ENCODE measurements around the gene AGFG2.

AGFG2 gene

DNA sequence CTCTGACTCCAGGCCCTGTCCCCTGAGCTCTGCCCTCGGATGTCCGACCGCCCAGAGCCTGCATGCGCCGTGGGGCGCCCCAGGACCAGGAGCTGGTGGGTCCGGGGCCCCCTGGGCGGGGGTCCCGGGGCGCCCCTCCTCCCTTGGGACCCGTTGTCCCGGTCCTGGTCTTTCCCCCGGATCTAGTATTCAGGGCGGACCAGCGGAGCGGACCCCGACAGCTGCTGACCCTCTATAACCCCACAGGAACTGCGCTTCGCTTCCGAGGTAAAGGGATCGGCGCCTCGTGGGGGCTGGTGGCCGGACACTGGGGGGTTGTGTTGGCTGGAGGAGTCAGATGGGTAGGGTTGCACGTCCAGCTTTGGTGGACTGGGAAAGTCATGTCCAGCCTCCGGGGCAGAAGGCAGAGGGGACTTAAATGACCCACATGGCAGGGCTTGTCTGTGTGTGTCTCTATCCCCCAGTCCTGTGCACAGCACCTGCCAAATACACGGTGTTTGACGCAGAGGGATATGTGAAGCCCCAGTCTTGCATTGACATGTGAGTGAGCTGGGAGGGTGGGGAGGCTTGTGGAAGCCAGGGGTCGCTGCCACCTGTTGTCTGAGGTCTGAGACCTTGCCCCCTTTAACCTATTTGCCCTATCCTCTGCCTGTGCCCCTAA is 73.9 kb downstream of the AGFG2 start:
- peak overlapping the region; percentile 76 for H3K4me3 ChIP-seq (ENCODE audit: low read length)
- H3K79me2 ChIP-seq (ENCODE audit: control insufficient read depth, low read length): no peaks in the 10 kb centered on the region
- H3K4me1 ChIP-seq (ENCODE audit: control insufficient read depth, low read length): peaks cover 11% of the 10 kb centered on the region

GRCh38 chr7:100613412-100614175 is 74.6 kb downstream of the AGFG2 start:
- no peaks in the 10 kb centered on the region for H3K9me3 ChIP-seq (ENCODE audit: control insufficient read depth, insufficient read depth, low read length)
- H3K9me2 ChIP-seq (replicated peaks; ENCODE audit: control insufficient read depth, low read length): no peaks in the 10 kb centered on the region
- H3K36me3 ChIP-seq (ENCODE audit: control insufficient read depth, low read length): no peaks in the 10 kb centered on the region
- peaks cover 6% of the 10 kb centered on the region for H3F3A ChIP-seq (ENCODE audit: control insufficient read depth, insufficient read depth)
- H4K20me1 ChIP-seq (ENCODE audit: control insufficient read depth, insufficient read depth, low read depth, low read length): no peaks in the 10 kb centered on the region
- peaks cover 28% of the 10 kb centered on the region for H3K27me3 ChIP-seq (ENCODE audit: control insufficient read depth, low read length)
- no peaks in the 10 kb centered on the region for H3K79me2 ChIP-seq (ENCODE audit: control insufficient read depth, low read length)
- H3K27ac ChIP-seq (ENCODE audit: low read depth, low read length): no peak overlapping the region
- peaks cover 11% of the 10 kb centered on the region for H3K4me1 ChIP-seq (ENCODE audit: control insufficient read depth, low read length)
- H3K4me2 ChIP-seq (ENCODE audit: low read length): peak overlapping the region; percentile 81
- TF ChIP-seq, protein P1, sequence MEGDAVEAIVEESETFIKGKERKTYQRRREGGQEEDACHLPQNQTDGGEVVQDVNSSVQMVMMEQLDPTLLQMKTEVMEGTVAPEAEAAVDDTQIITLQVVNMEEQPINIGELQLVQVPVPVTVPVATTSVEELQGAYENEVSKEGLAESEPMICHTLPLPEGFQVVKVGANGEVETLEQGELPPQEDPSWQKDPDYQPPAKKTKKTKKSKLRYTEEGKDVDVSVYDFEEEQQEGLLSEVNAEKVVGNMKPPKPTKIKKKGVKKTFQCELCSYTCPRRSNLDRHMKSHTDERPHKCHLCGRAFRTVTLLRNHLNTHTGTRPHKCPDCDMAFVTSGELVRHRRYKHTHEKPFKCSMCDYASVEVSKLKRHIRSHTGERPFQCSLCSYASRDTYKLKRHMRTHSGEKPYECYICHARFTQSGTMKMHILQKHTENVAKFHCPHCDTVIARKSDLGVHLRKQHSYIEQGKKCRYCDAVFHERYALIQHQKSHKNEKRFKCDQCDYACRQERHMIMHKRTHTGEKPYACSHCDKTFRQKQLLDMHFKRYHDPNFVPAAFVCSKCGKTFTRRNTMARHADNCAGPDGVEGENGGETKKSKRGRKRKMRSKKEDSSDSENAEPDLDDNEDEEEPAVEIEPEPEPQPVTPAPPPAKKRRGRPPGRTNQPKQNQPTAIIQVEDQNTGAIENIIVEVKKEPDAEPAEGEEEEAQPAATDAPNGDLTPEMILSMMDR (IDR thresholded peaks at IDR 0.05; ENCODE audit: low read depth, low read length, poor library complexity, severe bottlenecking): no peak
- TF ChIP-seq EZH2phosphoT487 (IDR thresholded peaks at IDR 0.05; ENCODE audit: borderline replicate concordance, low read length): no peak
- peak overlapping the region; percentile 76; the same call in 1 of the 2 replicates for H3K4me3 ChIP-seq (ENCODE audit: low read length)

More for the DNA sequence above, 73.9 kb downstream of the AGFG2 start:
- Histone ChIP-seq H3K9me3 (ENCODE audit: control insufficient read depth, insufficient read depth, low read length) (no peaks in the 10 kb centered on the region), H3K27ac (ENCODE audit: low read depth, low read length) (no peak overlapping the region), H3K9me2 (replicated peaks; ENCODE audit: control insufficient read depth, low read length) (no peaks in the 10 kb centered on the region), H4K20me1 (ENCODE audit: control insufficient read depth, insufficient read depth, low read depth, low read length) (no peaks in the 10 kb centered on the region), H3K4me2 (ENCODE audit: low read length) (peak overlapping the region; percentile 81), H3K36me3 (ENCODE audit: control insufficient read depth, low read length) (no peaks in the 10 kb centered on the region), H3F3A (ENCODE audit: control insufficient read depth, insufficient read depth) (peaks cover 6% of the 10 kb centered on the region), H3K27me3 (ENCODE audit: control insufficient read depth, low read length) (peaks cover 27% of the 10 kb centered on the region)
- TF ChIP-seq, protein P1 (IDR thresholded peaks at IDR 0.05; ENCODE audit: low read depth, low read length, poor library complexity, severe bottlenecking): peak; percentile 52
- TF ChIP-seq EZH2phosphoT487 (IDR thresholded peaks at IDR 0.05; ENCODE audit: borderline replicate concordance, low read length): no peak

- Histone ChIP-seq H3K4me3 (ENCODE audit: low read length) (no peak overlapping the region), H3K27me3 (ENCODE audit: control insufficient read depth, low read length) (peaks cover 28% of the 10 kb centered on the region), H3K27ac (ENCODE audit: low read depth, low read length) (no peak overlapping the region), H3K79me2 (ENCODE audit: control insufficient read depth, low read length) (no peaks in the 10 kb centered on the region), H3F3A (ENCODE audit: control insufficient read depth, insufficient read depth) (peaks cover 6% of the 10 kb centered on the region), H3K36me3 (ENCODE audit: control insufficient read depth, low read length) (no peaks in the 10 kb centered on the region), H3K9me3 (ENCODE audit: control insufficient read depth, insufficient read depth, low read length) (no peaks in the 10 kb centered on the region), H3K9me2 (replicated peaks; ENCODE audit: control insufficient read depth, low read length) (no peaks in the 10 kb centered on the region), H3K4me2 (ENCODE audit: low read length) (no peak overlapping the region), H4K20me1 (ENCODE audit: control insufficient read depth, insufficient read depth, low read depth, low read length) (no peaks in the 10 kb centered on the region), H3K4me1 (ENCODE audit: control insufficient read depth, low read length) (peaks cover 11% of the 10 kb centered on the region)
- TF ChIP-seq, protein P1 (IDR thresholded peaks at IDR 0.05; ENCODE audit: low read depth, low read length, poor library complexity, severe bottlenecking): no peak
- no peak for TF ChIP-seq EZH2phosphoT487 (IDR thresholded peaks at IDR 0.05; ENCODE audit: borderline replicate concordance, low read length)
Measured at GRCh38 chr7:100614308-100614861, 75.4 kb downstream of the AGFG2 start.

Data from DOHH2 (cell line).